HG02884 (cell line): ENCODE measurements around the gene CDKN2C.
"Not testable (repeated sequence)": the region's sequence is repeated elsewhere in the genome, so short reads cannot be mapped to it uniquely, and the experiment has no call there.

ENCODE experiments used
- ATAC-seq: cut with Tn5 transposase; IDR thresholded peaks from one replicate; pipeline ENCODE4 v1.9.1; 2021; ENCODE audit warnings: mild to moderate bottlenecking, moderate library complexity; ENCODE audit not compliant: unreplicated experiment

The CDKN2C gene

DNA sequence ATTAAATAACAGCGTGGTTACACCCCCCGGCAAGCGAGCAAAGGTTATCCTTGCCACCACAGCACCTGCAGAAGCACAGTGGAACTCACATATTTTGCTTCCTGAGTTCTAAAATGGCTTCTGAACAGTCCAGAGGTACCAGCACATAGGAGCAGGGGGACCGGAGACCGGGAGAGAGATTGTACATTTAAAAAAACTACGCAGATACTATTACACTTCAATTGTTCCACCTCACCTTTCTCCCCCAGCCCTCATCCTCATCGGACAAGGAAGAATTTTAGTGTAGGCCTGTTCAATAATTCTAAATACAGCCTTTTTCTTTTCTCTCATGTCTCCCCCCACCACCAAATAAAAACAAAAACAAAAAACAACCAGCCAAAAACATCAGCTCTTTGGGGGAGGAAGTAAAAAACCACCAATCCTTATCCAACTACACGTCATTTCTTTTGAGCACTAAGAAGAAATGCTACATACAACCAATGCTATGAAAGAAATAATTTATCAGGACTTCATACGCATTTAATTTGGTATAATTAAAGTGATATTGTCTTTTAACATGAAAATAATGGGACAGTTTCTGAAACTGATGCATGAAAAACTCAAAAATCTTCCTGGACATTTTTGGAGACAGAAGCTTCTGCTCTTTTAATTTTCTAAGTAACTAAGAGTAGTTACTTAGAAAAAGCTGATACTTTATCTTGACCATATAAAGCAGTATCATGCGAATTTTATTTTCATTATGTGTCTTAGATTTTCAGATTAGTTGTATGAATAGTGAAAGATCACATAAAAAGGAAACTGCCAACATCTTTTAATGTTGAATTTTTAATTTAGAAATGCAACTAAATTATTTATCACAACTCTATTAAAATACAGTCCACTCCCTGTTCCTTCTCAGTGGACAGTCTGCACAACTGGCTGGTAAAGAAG is 9.1 kb downstream of the CDKN2C start:
- ATAC-seq = no peak

GRCh38 chr1:50979937-50980336 is 9.9 kb downstream of the CDKN2C start:
- no peak for ATAC-seq

DNA sequence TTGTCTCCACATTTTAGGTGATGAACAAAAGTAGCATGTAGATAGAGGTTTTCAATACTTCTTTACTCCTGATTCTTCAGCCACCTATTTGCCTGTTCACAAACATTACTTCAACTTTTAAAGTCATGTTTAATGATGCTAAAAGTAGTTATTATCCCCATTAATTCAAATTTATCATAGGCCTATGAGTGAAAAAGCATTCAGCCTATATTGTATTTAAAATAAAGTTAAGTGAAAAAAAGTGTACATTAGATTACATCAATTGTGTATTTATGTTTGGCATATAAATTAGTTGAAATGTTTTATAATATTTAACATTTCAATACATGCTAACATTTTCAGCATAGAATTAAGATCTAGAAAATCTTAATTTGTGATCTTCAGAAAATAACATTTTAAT is 10.5 kb downstream of the CDKN2C start:
- ATAC-seq = no peak

DNA sequence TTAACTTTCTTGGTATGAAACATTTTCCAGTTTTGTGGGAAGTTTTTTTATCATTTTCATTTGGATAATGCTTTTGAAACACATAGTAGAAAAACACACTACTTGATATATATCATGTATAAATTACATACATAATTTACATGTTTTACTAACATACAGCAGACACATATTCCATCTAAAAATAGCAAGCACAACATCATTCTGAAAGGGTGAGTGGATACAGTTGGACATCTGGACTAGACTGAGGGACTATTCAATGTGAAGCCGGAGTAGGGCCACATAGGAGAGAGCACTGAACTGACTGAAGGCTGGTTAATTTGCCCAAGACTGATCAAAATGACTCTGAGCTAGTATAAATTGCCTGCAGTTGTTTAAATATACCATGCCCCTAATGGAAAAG is 11.7 kb downstream of the CDKN2C start:
- no peak for ATAC-seq

DNA sequence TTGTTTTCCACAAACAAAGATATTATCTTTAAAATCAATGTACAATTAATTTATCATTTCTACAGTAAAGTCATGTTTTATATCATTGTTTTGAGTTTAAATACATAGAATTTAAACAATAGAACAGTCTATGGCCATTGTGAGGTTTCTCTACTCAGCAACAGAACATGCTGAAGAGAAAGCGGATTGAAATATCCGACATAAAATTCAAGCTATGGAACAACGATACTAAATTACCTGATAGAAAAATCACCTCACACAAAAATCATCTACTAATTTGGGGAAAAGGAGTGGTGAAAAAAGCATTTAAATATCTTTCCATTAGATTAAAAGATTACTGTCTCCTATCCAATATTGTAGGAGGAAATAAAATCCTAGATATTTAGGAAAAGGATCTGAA is 12.6 kb downstream of the CDKN2C start:
- ATAC-seq = no peak

DNA sequence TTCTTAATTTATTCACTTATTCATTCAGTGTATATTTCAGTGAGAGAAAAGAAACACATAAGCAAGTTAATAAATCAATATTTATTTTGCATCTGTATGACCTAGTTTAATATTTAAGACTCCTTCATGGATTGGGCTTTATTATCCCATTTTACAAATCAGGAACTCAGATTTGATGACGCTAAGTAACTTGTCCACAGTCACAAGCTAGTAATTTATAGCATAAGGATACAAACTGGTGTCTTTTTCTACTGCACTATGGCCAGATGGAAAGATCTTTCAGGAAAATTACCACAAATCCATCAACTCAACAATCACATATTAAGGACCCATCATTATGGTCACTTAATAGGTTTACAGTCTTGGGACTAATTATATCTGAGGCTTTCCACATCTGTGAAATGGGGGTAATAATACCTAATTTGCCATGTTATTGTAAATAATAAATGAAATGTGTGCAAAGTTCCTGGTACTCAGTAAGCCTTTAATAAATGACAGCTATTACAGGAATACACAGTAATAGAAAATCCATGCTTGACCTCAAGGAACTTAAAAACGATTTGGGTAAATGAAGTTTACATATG is 13.3 kb downstream of the CDKN2C start:
- no peak for ATAC-seq

- no peak for ATAC-seq
Observed at GRCh38 chr1:50985094-50985493, 15.0 kb downstream of the CDKN2C start.

GRCh38 chr1:50986653-50987052 is 16.6 kb downstream of the CDKN2C start:
- ATAC-seq = no peak

- no peak for ATAC-seq
Observed at GRCh38 chr1:50989694-50990093, 19.6 kb downstream of the CDKN2C start.

DNA sequence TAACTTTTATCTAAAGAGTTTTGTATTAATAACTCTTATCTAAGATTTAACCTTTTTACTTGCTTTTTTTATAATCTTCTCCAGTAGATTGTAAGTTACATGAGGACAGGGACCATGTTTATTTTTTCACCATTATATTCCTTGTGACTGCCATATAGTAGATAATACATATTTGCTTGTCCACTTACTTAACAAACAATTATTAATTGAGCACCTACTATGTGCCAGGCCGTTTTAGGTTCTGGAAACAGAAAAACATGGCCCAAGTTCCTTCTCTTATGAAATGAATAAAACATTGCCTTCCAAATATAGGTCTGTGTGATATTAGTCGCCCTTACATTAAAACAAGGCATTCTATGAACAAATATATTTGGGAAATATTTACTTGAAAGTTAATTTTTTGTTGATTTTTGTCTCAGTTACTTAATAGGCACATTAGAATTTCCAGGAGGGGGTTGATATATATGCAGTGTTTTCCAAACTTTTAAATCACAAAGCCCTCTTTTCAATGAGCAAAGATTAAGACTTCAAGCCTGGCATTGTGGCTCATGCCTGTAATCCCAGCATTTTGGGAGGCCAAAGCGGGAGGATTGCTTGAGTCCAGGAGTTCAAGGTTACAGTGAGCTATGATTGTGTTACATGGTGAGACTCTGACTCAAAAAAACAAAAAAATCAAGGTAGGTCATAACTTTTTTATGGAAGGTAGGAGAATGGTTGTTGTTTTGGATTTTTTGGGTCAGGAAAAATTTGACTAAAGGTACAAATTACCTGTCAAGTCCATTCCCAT is 22.7 kb downstream of the CDKN2C start:
- no peak for ATAC-seq

DNA sequence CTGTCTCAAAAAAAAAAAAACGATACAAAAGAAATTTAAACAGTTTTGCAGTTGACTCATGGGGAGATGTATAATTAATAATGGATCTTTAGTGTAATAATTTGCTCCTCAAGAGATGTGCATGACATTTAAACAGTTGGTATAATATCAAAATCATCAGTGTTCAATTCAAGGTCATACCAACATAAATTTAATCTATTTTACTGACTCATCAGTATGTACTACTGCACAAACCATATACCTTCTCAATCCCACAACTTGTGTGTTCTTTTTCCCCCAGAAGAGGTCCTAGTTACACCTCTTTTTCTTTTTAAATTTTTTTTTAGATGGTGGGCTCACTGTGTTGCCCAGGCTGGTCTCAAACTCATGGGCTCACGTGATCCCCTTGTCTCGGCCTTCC is 23.6 kb downstream of the CDKN2C start:
- no peak for ATAC-seq

GRCh38 chr1:50994997-50995396 is 25.0 kb downstream of the CDKN2C start:
- ATAC-seq = no peak

DNA sequence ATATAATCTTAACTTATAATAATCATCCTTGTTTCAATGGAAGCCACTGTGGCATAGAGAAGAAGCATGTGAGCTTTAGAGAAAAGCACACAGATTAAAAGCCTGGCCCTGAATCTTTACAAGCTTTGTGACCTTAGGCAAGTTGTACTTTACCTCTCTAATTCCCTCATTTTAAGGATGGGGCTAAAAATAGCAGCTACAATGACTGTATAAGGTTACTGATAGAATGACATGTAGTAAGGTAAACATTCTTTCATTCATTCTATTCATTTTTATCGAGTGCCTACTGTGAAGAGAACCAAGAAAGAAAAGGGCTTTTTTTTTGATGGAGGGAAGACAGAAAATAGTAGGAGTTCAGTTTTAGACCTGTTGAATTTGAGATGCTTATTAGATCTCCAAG is 25.6 kb downstream of the CDKN2C start:
- no peak for ATAC-seq

DNA sequence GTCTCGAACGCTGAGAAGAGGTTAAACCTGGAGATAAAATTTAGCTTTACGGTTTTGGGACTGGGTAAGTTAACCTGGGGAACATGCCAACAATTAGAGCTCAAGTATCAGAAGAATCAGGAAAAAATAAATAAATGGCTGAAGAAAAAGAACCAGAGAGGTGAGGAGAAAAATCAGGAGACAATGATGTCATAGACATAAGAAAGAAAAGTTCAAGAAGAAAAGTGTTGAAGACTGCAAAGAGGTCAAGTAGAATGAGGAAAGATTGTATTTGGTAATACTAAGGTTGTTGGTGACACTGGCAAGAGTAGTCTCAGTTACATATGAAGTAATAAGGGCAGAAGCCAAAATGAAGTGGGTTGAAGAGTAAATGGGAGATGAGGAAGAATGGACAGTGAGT is 26.0 kb downstream of the CDKN2C start:
- ATAC-seq = no peak

DNA sequence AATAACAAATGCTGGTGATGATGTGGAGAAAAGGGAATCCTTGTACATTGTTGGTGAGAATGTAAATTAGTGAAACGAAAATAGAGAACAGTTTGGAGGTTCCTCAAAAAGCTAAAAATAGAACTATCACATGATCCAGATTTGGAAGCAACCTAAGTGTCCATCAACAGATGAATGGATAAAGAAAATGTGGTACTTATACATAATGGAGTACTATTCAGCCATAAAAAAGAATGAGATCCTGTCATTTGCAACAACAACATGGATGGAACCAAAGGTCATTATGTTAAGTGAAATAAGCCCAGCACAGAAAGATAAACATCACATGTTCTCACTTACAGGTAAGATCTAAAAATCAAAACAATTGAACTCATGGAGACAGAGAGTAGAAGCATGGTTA is 29.3 kb downstream of the CDKN2C start:
- ATAC-seq = not testable (repeated sequence)

- peak; percentile 76 for ATAC-seq
Observed at GRCh38 chr1:51000160-51000559, 30.1 kb downstream of the CDKN2C start.

- peak; percentile 59 for ATAC-seq
Observed at GRCh38 chr1:51000651-51001050, 30.6 kb downstream of the CDKN2C start.

DNA sequence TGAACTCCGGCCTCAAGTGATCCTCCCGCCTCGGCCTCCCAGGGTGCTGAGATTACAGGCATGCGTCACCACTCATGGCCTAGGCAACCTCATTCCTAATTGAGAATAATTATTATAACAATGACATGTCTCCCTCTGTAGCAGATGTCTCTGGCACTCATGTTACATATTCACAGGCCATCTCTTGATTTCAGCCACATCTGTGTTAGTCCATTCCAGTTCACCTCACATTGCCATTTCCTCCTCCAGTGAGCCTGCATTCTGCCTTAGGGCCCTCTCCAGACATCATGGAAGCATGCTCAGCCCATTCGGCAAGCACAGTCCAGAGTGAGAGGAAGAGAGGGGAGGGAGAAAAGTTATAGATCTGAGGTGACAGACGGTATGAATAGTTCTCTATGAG is 32.5 kb downstream of the CDKN2C start:
- no peak for ATAC-seq

DNA sequence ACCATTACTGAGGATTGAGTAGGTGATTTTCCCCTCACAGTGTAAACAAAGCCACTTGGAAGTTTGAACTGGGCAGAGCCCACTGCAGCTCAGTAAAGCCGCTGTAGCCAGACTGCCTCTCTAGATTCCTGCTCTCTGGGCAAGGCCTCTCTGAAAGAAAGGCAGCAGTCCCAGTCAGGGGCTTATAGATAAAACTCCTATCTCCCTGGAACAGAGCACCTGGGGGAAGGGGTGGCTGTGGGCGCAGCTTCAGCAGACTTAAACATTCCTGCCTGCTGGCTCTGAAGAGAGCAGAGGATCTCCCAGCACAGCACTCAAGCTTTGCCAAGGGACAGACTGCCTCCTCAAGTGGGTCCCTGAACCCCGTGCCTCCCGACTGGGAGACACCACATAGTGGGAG is 35.5 kb downstream of the CDKN2C start:
- ATAC-seq = not testable (repeated sequence)

- ATAC-seq = no peak
Observed at GRCh38 chr1:51009381-51009780, 39.3 kb downstream of the CDKN2C start.

GRCh38 chr1:51014878-51015277 is 44.8 kb downstream of the CDKN2C start:
- ATAC-seq = no peak

DNA sequence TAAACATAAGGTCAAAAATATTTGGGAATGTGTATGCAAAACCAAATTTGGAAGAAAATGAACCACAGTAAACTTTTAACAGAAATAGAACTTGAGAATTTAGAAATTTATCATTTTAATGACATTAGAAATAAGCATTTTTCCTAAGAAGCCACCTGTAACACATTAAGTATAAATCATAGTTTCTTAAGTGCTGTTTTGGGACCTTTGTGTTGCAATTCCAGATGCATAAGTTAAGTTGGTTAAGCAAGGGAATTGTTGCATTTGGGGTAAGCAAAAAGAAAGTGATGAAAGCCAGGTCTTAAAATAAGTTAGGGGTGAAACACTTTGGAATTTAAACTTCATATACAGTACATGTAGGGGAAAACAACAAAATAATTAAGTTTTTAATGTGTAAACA is 49.8 kb downstream of the CDKN2C start:
- no peak for ATAC-seq
